NCI-H2081 treated with DMSO at 0.1 percent for 48 hours (cell line): ENCODE data around the gene TELO2.

ENCODE experiments used
- DNase-seq: peaks from one replicate; lab custom pipeline; 2025; lab: John Stamatoyannopoulos, UW

TELO2 gene

DNA sequence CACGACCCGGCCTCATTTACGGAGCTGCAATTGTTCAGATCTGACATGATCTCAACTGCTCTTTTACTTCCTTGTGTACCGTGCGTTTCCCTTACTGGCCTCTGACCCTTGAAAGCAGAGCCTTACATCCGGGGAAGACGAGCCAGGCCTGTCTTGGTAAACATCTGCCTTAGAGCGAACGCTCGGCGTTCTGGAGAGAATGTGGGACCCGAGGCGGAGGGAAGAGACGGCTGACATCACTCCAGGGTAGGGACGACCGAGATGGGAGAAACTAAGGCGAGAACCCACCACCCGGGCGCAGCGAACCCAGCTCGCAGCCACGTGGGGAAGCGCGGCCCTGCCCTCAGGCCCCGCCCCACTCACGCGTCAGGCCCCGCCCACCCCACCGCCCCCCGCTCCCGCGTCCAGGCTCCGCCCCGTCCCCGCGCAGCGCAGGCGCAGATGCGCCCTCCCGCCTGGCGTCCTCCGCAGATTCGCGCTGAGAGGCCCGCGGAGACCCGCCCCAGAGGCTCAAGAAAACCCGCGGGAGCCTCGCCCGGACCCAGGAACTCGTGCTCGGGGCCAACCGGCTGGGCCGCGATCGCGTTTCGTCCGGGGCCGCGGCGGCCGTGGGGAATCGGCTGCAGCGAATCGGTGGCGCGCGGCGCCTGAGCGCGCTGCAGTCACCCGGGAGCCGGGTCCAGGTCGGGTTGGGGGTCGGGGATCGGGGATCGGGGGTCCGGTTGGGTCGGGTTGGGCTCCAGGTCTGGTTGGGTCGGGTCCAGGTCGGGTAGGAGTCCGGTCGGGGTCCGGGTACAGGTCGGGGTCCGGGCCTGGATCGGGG lies at the start of gene TELO2:
TELO2 (plus strand) TSS at position 438 of the 823 bp plus-strand sequence. CDS start 922 bp downstream, outside the sequence.
- no peak for DNase-seq

- no peak for DNase-seq
These were observed 49.7 kb upstream of the TELO2 start for GRCh38 chr16:1443403-1443973.

DNA sequence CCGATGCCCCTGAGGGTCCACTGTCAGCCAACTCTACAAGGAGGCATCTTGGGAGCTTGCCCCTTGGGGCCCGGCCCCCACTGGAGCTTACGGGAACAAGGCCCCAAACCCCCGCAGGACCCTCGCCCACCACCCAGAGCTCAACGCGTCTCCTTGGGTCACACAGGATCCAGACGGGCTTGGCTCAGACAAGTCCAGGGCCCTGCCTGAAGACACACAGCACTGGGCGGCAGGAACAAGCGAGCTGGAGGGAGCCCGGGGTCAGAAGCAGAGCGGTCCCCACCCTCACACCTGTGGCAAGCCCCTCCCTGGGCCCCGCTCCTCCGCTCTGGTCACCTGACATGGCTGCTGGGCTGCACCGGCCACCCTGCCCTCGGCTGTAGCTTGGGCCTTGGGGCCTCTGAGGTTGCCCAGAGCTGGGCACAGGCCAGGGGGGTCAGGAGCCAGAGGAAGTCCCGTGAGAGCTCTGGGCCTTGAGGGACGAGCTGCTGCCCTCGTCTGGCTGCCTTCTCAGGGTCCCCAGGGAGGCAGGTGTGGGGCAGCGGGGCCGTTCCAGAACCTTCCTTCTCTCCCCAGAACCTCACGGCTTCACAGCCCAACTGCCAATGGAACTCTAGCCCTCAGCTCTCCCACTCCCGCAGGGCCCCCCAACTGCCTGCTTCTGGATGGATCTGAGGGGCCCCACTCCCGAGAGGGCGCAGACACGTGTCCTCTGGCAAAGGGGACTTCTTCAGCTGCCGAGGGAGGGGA lies 49.0 kb upstream of the TELO2 start, which contains the start of gene CCDC154:
CCDC154 (minus strand) TSS at position 577 of the 750 bp plus-strand sequence; CDS start at position 343, 234 bp downstream.
- DNase-seq = no peak

DNA sequence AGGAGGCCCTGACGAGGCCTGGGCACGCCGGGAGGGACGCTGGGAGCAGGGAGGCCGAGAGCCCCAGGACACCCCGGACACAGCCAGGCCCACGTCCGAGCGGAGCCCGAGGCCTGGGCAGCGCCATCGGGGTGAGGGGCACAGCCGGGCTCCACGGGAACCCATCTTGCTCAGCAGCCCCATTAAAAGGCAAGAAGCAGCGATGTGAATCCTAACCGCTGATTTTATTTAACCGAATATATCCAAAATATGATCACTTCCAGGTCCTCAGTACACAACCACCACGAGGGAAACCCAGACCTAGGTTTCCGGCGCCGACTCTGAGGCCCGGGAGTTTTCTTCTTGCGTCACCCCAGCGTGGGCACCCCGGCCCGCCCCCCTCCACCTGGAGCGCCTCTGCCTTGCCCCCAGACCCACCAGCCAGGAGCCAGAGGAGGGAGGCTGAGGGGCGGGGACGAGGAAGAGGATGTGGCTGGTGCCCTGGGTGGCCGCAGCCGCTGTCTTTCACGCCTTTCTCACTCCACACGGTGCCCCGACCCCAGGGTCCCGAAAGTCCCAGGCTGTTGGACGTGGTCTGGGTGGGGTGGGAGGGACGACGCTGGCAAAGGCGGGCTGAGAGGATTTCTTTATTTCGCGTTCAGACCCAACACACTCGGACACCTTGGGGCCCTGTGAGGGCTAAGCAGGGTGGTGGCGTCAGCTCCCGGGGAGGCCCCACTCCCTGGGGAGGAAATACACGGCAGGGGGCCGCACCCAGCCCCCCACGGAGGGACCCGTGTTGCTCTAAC lies 48.2 kb upstream of the TELO2 start:
- no peak for DNase-seq

GRCh38 chr16:1445518-1446203 lies 47.5 kb upstream of the TELO2 start:
- DNase-seq = no peak

GRCh38 chr16:1446296-1447080 lies 46.7 kb upstream of the TELO2 start:
- DNase-seq = no peak

DNA sequence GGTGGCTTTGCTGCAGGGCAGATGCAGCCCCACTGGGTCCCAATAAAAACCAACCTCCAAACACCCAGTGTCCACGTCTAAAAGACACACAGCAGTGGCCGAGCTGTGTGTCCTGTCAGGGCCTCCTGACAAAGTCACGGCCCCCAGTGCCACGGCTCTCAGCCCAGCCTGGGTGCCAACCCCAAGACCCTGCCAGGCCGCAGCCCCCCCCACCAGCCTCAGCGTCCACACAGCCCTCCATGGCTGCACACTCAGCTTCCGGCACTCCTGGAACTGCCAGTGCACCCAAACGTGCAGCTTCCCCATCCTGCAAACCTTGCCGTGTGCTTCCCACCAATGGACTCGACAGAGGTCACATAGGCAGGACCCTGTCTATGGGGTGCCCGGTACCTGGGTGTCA lies 45.2 kb upstream of the TELO2 start:
- no peak for DNase-seq

GRCh38 chr16:1448536-1449116 lies 44.5 kb upstream of the TELO2 start:
- no peak for DNase-seq

DNA sequence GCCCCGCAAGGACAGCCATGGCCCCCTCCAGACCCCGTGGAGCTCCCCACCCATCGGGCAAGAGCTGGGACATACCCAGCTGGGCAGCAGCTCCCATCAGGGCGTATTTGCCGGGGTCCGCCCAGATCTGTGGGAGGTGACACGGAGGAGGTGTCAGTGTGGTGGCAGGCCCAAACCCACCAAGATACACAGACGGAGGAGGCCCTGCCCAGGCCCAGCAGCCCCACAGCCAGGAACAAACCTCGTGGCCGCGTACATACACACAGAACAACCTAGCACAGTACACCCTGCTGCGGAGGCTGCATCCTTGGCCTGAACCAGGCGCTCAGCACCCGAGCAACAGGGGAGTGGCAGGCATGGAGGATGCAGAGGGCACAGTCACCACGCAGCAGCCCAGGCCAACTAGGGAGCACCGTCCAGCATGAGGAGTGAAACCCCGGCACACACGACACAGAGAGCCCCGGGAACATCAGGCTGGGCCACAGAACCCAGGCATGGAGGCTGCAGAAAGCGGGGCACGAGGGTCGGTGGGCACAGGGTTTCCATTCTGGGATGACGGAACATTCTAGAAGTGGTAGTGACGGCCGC lies 43.9 kb upstream of the TELO2 start:
- no peak for DNase-seq

- DNase-seq = no peak
These were observed 42.9 kb upstream of the TELO2 start for GRCh38 chr16:1450218-1450617.

- no peak for DNase-seq
These were observed 42.3 kb upstream of the TELO2 start for GRCh38 chr16:1450841-1451240.

DNA sequence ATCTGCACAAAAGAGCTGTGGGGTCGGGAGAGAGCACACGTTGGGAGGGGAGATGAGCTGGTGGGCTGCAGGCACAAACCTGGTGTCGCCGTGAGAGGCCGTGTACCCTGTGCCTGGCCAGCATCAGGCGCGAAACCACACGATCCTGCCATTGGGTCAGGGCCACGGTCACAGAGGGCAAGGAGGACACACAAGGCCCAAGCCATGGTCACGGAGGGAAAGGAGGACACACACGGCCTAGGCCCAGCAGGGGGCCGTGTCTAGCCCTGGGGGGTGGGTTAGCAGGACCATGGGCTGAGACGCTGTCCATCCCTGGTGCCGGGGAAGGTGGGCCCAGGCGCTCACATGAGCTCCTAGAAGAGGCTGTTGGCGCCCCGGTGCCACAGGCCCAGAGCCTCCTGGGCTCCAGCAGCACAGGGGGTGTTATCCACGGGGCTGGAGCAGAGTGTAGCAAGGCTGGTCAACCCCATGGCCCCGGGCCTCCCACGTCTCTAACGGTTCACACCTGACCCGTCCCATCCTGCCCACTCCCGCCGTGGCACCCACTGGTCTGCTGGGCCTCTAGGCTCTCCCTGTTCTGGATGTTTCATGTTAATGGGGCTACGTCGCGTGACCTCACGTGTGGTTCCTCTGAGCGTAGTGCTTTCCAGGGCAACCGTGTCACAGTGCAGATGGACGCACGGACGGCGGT lies 41.3 kb upstream of the TELO2 start:
- no peak for DNase-seq

DNA sequence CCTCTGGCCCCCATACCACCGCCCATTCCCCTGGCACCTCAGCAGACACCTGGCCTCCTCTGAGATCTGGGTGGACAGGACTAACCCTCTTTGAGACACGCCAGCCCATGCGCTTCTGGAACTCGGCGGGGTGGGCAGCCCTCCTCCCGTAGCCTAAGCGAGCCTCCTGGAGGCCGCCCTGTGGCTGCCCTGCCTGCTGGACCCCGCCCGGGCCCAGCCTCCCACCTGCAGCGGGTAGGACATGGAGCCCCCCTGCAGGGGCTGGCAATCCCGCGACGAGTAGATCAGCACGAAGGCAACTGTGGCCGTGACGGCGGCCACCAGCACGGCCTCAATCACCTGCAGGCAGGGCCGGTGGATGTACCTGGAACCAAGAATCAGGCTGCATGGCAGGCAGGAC lies 40.6 kb upstream of the TELO2 start:
- no peak for DNase-seq

DNA sequence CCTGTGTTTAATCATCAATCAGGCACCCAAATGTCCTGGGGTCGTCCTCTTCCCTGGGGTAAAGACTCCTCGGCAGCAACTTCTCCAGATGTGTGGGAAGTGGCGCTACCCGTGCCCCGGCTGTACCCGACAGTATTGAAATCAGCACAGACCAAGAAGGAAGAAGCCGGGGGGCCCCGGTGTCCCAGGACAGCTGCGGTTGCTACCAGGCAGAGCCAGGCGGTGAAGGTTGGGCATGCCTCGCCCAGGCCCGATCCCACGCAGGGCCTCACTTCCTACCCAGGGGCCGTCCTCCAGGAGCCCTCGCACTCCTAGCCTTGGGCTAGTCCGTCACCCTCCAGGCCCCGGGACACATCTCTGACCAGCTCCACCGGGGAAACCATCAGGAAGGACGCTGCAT lies 39.8 kb upstream of the TELO2 start:
- DNase-seq = no peak

- DNase-seq = no peak
These were observed 38.6 kb upstream of the TELO2 start for GRCh38 chr16:1454561-1454960.

DNA sequence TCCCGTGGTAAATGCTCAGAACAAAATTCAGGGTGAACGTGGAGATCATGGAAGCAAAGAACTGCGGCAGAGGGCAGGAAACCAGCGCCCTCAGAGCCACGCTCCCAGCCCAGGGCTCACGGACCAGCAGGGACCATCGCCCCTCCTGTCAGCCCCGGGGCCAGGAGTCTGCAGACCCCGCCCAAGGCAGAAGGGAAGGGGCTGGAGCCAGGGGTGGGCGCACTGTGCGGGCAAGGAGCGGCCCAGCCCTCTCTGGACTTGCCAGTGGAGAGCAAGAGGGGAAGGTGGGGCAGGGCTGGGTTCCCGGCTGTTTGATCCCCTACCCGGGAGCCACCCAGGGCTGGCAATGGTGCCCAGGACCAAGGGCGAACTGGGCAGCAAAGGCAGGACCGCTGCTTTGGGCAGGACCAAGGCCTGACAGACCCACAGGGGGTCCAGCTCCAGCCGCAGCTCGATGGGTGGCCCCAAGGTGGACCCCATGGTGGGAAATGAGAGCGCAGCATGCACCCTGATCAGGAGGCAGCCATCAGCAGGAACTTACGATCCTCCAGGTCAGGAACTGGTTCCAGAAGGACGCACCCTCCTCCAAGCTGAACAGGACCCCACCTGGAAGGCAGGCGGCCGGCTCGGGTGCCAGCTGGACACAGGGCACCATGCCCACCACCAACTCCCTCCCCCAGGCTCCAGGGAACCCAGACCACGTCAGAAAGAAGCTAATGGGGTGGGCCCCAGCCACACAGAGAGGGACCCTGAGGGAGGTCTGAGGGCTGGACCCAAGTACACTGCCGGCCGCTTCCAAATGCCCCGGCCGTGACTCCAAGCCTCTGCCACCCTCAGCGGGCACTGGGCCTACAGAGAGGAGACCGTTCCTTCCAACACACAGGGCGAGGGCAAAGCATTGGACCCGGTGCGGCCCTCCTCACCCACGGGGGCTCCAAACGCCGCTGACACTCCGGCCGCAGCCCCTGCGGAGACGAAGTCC lies 37.7 kb upstream of the TELO2 start:
- DNase-seq = no peak

- DNase-seq = no peak
These were observed 36.2 kb upstream of the TELO2 start for GRCh38 chr16:1456951-1457350.
